Activated B cell treated with CpG ODN at 0.5 μM for 24 hours (primary cell): ENCODE data around the gene TBC1D13. TPM values are rescaled to one million over a fixed set of nuclear protein-coding genes. Genes with fewer than 3 reads are reported as not detected.
A peak's percentile ranks its signal among the peaks of the same experiment; 100 is the strongest.

Experiments
- ATAC-seq: fragments of 200-7000 bp; cut with Tn5 transposase; one replicate; pipeline ENCODE4 v1.10.0; 2021; ENCODE audit warnings: low read depth, mild to moderate bottlenecking, moderate library complexity
- CTCF ChIA-PET: fragments of 350-600 bp; sonication (Branson Sonifier 250); formaldehyde crosslinking; loops from one replicate; lab custom pipeline; 2021; ENCODE audit warnings: antibody characterized with exemption; lab: Charles Lee
- POLR2A ChIA-PET: fragments of 350-600 bp; sonication (Branson Sonifier 250); formaldehyde crosslinking; loops from one replicate; lab custom pipeline; 2021; ENCODE audit warnings: antibody characterized with exemption; lab: Charles Lee
- DNase-seq: peaks from one replicate; pipeline ENCODE4 v3.0.0; 2022
- H3K27ac Mint-ChIP-seq: one replicate; pipeline ENCODE4 v1.8.0; 2020; ENCODE audit warnings: mixed read lengths
- H3K27me3 Mint-ChIP-seq: one replicate; pipeline ENCODE4 v1.8.0; 2021; ENCODE audit warnings: mixed read lengths
- H3K36me3 Mint-ChIP-seq: one replicate; pipeline ENCODE4 v1.8.0; 2021; ENCODE audit warnings: low read depth, mixed read lengths
- H3K4me1 Mint-ChIP-seq: one replicate; pipeline ENCODE4 v1.8.0; 2021; ENCODE audit warnings: mixed read lengths
- H3K4me3 Mint-ChIP-seq: one replicate; pipeline ENCODE4 v1.8.0; 2020; ENCODE audit warnings: mild to moderate bottlenecking, mixed read lengths
- H3K9me3 Mint-ChIP-seq: one replicate; pipeline ENCODE4 v1.8.0; 2020; ENCODE audit warnings: mixed read lengths
- CTCF ChIP-seq: fragments of 200-600 bp; IDR thresholded peaks from one replicate; pipeline ENCODE4 v1.8.0; 2022; ENCODE audit warnings: antibody characterized with exemption, mild to moderate bottlenecking
- intact Hi-C: fragments of 100-400 bp; cut with micrococcal nuclease; formaldehyde crosslinking; loops from one replicate; pipeline ENCODE4 v1.15.1; 2024
- total RNA-seq: library from RNA; stranded (reverse); gene quantifications from 2 replicates; pipeline ENCODE4 v1.2.3, GENCODE V29; 2022

The TBC1D13 gene
- total RNA-seq, 1 donor from 2014 or later, result 26.4 TPM

GRCh38 chr9:128765499-128765898 is 21.6 kb upstream of the TBC1D13 start:
- H3K4me3 Mint-ChIP-seq, result no peak overlapping the region
- DNase-seq (no peak), ATAC-seq (no peak)
- ChIA-PET POLR2A (no interaction called here), CTCF (no interaction called here)
- no peaks in the 10 kb centered on the region for H3K9me3 Mint-ChIP-seq
- no peak for TF ChIP-seq CTCF
- H3K36me3 Mint-ChIP-seq, result peaks cover 11% of the 10 kb centered on the region
- no peak overlapping the region for H3K27ac Mint-ChIP-seq
- intact Hi-C loops, result no loop called here
- H3K4me1 Mint-ChIP-seq, result peaks cover 12% of the 10 kb centered on the region
- H3K27me3 Mint-ChIP-seq, result no peaks in the 10 kb centered on the region

GRCh38 chr9:128768606-128769005 is 18.4 kb upstream of the TBC1D13 start:
- peaks cover 25% of the 10 kb centered on the region for H3K4me1 Mint-ChIP-seq

GRCh38 chr9:128770286-128771030 is 16.6 kb upstream of the TBC1D13 start:
- Mint-ChIP-seq H3K27me3 (no peaks in the 10 kb centered on the region), H3K9me3 (no peaks in the 10 kb centered on the region), H3K27ac (peak overlapping the region; percentile 84), H3K36me3 (peaks cover 10% of the 10 kb centered on the region), H3K4me1 (peaks cover 24% of the 10 kb centered on the region), H3K4me3 (peak overlapping the region; percentile 92)
- TF ChIP-seq CTCF, result no peak
- ChIA-PET POLR2A (interaction anchor here (0.5 to 3.0 kb wide), 10 partner anchors 13 to 218 kb away, joined by 3 to 17 read pairs (median 5); partner anchors contain the start of genes DOLK, ENDOG, NUP188 and PKN3), CTCF (no interaction called here)
- intact Hi-C loops, result loop anchor here (1.0 to 5.0 kb wide), 6 partner anchors 46 to 263 kb away; partner anchors contain the start of genes DYNC2I2, LRRC8A, SET and ZDHHC12
- ATAC-seq (no peak), DNase-seq (no peak)

More at GRCh38 chr9:128768606-128769005, 18.4 kb upstream of the TBC1D13 start:
- CTCF ChIA-PET, result no interaction called here
- ATAC-seq, result no peak
- POLR2A ChIA-PET, result interaction anchor here (0.5 to 0.9 kb wide), 3 partner anchors 16 to 840 kb away, joined by 3 to 5 read pairs (median 3); no protein-coding TSS in a partner anchor
- Mint-ChIP-seq H3K36me3 (peaks cover 13% of the 10 kb centered on the region), H3K27ac (no peak overlapping the region), H3K4me3 (no peak overlapping the region), H3K27me3 (no peaks in the 10 kb centered on the region), H3K9me3 (no peaks in the 10 kb centered on the region)
- TF ChIP-seq CTCF, result no peak
- DNase-seq, result no peak
- intact Hi-C loops, result no loop called here

- peak overlapping the region; percentile 92 for H3K4me3 Mint-ChIP-seq
- no peak for DNase-seq
- H3K27ac Mint-ChIP-seq, result peak overlapping the region; percentile 84
- TF ChIP-seq CTCF, result no peak
- intact Hi-C loops, result loop anchor here (1.0 to 5.0 kb wide), 6 partner anchors 47 to 264 kb away; partner anchors contain the start of genes DYNC2I2, LRRC8A, SET and ZDHHC12
- ChIA-PET POLR2A (interaction anchor here (0.5 to 3.0 kb wide), 11 partner anchors 14 to 228 kb away, joined by 3 to 17 read pairs (median 5); partner anchors contain the start of genes DOLK, ENDOG, NUP188 and PKN3), CTCF (no interaction called here)
- H3K9me3 Mint-ChIP-seq, result no peaks in the 10 kb centered on the region
- peak; percentile 4 for ATAC-seq
- H3K27me3 Mint-ChIP-seq, result no peaks in the 10 kb centered on the region
- peaks cover 8% of the 10 kb centered on the region for H3K36me3 Mint-ChIP-seq
- H3K4me1 Mint-ChIP-seq, result peaks cover 24% of the 10 kb centered on the region
These were observed 15.8 kb upstream of the TBC1D13 start for GRCh38 chr9:128771094-128771721.
